ENCODE data around the gene MPPED2.

Gene MPPED2

GRCh38 chr11:30411383-30411782 lies 174.8 kb downstream of the MPPED2 start:
- no peak for TF ChIP-seq CTCF (IDR thresholded peaks at IDR 0.05; ENCODE audit: low read depth, low read length, missing control alignments)
- DNase-seq (ENCODE audit: low read depth): no peak
- no peak overlapping the region for H3K4me3 ChIP-seq (ENCODE audit: low read depth, low read length)

DNA sequence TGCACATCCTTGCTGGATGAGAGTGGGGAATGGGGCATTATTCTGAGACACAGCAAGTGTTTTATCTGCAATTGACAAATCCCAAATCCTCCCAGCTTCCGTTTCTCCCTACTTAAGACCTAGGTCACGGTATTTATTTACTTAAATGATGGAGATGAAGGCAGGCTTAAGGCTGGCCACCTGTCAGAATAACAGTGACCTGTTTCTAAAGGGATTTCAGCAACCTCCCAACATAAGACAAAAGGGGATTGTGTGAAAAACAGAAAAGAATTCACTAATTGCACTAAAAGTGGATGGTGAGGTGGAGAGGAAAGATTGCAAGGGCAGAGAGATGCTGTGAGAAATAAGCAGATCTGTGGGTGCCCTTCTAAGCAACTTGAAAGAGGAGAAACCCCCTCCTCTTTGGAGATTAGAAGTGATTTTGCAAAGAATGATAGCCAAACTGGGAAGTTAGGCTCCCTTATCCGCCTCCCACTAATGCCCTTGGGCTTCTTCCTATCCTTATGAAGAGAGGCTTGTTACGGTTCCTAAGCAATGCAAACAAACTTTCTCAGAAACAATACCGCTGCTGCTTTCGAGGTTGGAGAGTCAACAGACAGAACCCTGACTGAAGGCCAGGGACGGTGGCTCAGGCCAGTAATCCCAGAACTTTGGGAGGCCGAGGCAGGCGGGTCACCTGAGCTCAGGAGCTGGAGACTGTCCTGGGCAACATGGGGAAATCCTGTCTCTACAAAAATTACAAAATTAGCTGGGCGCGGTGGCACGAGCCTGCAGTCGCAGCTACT lies 179.0 kb downstream of the MPPED2 start:
- no peak overlapping the region for H3K4me3 ChIP-seq (ENCODE audit: low read depth, low read length)
- DNase-seq (ENCODE audit: low read depth): no peak

DNA sequence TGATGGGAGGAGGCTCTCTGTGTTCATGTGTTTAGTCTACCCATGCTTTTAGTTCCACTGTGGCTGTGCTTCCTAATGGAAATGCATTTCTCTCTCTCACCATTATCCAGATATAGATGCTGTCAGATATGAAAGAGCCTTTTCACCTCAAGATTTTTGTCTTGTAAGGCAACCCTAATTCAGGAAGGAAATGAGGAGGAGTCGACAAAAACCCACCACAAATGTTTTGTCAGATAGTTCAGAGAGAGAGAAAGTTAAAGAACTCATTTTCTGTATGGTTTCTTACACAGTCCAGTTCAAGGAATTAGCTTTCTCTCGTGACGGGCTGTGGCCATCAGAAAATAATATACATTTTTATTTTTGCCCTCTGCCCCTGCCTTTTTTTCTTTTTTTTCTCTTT lies 180.8 kb downstream of the MPPED2 start:
- DNase-seq (ENCODE audit: low read depth): no peak
- no peak overlapping the region for H3K4me3 ChIP-seq (ENCODE audit: low read depth, low read length)
- no peak for TF ChIP-seq CTCF (IDR thresholded peaks at IDR 0.05; ENCODE audit: low read depth, low read length, missing control alignments)

More for the DNA sequence above, 179.0 kb downstream of the MPPED2 start:
- TF ChIP-seq CTCF (IDR thresholded peaks at IDR 0.05; ENCODE audit: low read depth, low read length, missing control alignments): no peak

DNA sequence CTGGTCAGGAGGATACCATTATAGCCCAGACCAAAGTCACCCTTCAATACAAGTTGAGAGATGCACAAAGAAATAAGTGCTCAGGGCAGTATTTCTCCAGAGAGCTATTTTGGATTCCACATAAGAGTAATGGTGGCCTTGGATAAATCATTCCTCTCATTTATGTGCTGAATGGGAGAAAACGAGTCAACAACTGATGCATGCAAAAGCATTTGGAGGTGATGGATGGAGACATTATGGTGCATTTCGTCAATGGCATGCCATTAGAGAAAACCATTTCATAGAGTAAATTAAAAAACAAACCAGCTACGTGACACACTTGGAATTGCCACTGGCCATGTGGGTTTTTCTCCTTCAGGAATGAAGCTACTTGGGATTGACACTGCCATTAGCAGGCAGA lies 182.0 kb downstream of the MPPED2 start:
- TF ChIP-seq CTCF (IDR thresholded peaks at IDR 0.05; ENCODE audit: low read depth, low read length, missing control alignments): no peak
- DNase-seq (ENCODE audit: low read depth): no peak
- H3K4me3 ChIP-seq (ENCODE audit: low read depth, low read length): no peak overlapping the region

- no peak overlapping the region for H3K4me3 ChIP-seq (ENCODE audit: low read depth, low read length)
- no peak for DNase-seq (ENCODE audit: low read depth)
- no peak for TF ChIP-seq CTCF (IDR thresholded peaks at IDR 0.05; ENCODE audit: low read depth, low read length, missing control alignments)
Observed at GRCh38 chr11:30395751-30396150, 190.4 kb downstream of the MPPED2 start.

GRCh38 chr11:30393012-30393411 lies 193.1 kb downstream of the MPPED2 start:
- DNase-seq (ENCODE audit: low read depth): no peak
- no peak for TF ChIP-seq CTCF (IDR thresholded peaks at IDR 0.05; ENCODE audit: low read depth, low read length, missing control alignments)
- no peak overlapping the region for H3K4me3 ChIP-seq (ENCODE audit: low read depth, low read length)

DNA sequence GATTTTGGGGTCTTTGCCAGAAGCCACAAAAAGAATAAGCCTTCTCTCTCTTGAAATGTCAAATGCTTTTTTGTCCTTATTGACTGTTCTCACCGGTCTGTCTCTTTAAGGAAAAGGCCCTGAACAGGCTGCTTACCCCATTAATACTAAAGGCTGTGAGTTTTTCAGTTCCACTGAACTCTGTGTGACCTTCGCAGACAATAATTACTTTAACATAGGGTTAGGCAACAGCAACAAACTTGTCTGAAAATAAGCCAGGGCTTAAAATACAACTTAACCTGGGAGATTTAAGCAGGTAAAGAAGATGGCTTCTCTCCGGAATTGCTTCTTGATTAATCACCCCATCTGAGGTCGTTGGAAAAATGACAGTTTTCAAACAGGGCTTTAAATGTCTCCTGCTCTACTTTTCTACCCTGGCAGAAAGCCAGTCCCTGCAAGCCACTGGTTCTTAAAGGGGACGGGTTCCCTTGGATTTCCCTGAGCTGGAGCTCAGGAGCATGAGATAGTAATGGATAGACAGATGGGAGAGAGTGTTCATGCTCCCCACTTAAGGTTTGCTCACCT lies 193.8 kb downstream of the MPPED2 start:
- DNase-seq (ENCODE audit: low read depth): no peak
- no peak for TF ChIP-seq CTCF (IDR thresholded peaks at IDR 0.05; ENCODE audit: low read depth, low read length, missing control alignments)

More for the DNA sequence above, 193.8 kb downstream of the MPPED2 start:
- H3K4me3 ChIP-seq (ENCODE audit: low read depth, low read length): no peak overlapping the region
